NCI-H524 (cell line): ENCODE measurements around the gene LHFPL4.
"Not testable (repeated sequence)": the region's sequence is repeated elsewhere in the genome, so short reads cannot be mapped to it uniquely, and the experiment has no call there.

Experiments used
- DNase-seq, 2 experiments: peaks; one replicate each; lab custom pipeline; 2025; lab: John Stamatoyannopoulos, UW

The LHFPL4 gene

GRCh38 chr3:9536212-9536611 lies 17.4 kb downstream of the LHFPL4 start:
- no peak for DNase-seq

DNA sequence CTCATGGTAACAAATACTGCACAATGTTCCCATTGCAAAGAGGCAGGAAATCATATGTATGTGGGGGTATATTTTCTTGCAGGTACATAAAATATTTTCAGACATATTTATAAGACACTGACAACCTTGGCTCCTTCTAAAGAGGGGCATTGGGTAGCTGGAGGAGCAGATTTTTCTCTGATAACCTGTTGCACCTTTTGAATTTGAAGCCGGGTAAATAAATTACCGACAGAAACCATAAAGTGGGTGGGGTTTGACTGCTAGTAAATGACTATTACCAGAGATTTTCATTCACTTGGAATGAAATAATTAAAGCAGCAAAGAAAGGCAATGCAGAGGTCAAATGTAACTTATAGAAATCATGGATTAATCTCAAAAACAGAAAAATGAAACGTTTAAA lies 19.2 kb downstream of the LHFPL4 start:
- no peak for DNase-seq

DNA sequence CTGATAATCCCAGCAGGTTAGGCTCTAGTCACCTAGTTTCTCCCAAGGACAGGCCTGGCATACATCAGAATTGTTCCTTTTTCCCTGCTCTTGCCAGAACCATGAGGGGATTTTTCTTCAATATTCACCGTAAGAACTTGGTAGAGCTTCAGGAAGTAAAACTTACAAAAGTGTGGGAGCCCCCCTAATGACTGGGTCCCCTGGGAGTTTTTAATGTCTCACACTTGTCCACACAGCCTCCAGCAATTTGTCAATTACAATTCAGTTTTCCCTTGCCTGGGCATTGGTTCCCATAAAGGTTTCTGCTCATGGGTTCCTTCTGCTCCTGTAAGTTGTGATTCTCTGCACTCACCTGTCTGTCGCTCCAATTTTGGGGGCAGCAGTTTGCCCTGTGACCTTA lies 28.5 kb downstream of the LHFPL4 start:
- no peak for DNase-seq

GRCh38 chr3:9514956-9515355 lies 38.7 kb downstream of the LHFPL4 start:
- DNase-seq: no peak

- DNase-seq: no peak
These were observed 39.3 kb downstream of the LHFPL4 start for GRCh38 chr3:9514306-9514705.

- DNase-seq: no peak
These were observed 41.1 kb downstream of the LHFPL4 start for GRCh38 chr3:9512456-9513045.

- no peak for DNase-seq
These were observed 44.8 kb downstream of the LHFPL4 start for GRCh38 chr3:9508781-9509180.

GRCh38 chr3:9507586-9508578 lies 45.7 kb downstream of the LHFPL4 start:
- no peak for DNase-seq

DNA sequence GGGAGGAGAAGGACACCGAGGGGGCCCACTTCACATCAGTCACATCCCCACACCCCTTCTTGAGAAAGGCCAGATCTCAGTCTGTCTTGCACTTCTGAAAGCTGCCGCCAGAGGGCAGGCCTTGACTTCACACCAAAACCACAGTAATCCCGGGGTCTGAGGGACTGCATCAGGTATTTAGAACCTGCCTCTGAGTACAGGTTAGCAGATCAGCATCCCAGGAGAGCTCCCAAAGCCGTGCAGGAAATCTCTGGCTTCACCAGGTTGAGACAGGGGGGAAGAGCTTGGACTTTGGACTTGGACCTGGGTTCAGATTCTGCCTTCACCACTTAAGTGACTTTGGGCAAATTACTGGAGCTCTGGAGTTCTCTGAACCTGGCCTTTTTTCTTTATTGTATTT lies 50.3 kb downstream of the LHFPL4 start:
- peak; percentile 54 to 73 for DNase-seq

GRCh38 chr3:9501226-9501625 lies 52.4 kb downstream of the LHFPL4 start:
- DNase-seq: no peak

- peak in 1 of 2 experiments; percentile 29 for DNase-seq
These were observed 53.2 kb downstream of the LHFPL4 start for GRCh38 chr3:9500108-9501050.

DNA sequence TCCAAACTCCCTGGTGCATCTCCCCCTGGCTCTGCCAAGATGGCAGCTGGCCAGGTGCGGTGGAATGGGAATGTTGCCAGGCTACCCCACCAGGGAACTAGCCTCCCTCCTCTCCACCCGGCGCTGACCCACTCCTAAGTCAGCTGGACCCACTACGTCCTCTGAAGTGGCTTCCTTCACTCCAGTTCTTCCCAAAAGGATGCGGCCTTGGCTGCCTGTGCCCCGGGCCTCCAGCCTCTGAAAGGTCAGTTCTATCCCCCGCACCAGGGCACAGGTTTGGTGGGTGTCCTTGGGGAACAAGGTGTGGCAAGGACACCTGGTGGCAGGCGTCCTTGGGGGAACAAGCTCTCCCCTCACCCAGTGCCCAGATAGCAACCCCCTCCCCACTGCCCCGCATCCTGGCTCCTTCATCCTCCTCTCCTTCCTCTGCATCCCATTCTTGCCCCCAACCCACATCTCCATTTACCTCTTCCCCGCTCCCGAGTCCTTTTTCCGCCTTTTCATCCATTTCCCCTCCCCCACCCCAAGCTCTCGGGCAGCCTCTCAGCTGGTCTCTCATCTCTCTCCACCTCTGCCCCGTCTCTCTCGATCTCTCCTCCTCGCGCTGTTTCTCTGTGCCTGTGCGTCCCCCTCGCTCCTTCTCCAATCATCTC lies 54.0 kb downstream of the LHFPL4 start:
- DNase-seq: no peak

DNA sequence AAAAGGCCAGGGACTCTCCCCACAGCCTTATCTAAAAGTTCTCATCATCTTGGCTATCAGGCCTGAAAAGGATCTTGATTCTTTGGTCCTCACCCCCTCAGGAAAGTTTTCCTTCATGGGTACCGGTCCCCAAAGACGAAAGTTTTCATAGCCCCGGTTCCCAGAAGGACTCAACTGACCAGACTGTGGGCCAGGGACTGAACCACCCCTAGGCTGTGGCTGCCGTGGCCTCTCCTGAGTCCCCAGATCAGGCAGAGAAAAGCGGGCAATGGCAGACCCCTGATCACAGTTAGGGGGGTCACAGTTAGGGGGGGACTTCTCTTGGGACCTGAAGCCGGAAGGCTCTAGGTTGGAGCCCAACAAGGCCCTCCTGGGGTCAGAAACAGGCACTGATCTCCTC lies 54.8 kb downstream of the LHFPL4 start:
- DNase-seq: no peak

GRCh38 chr3:9497821-9498565 lies 55.6 kb downstream of the LHFPL4 start:
- DNase-seq: no peak

GRCh38 chr3:9496893-9497292 lies 56.7 kb downstream of the LHFPL4 start:
- no peak for DNase-seq

DNA sequence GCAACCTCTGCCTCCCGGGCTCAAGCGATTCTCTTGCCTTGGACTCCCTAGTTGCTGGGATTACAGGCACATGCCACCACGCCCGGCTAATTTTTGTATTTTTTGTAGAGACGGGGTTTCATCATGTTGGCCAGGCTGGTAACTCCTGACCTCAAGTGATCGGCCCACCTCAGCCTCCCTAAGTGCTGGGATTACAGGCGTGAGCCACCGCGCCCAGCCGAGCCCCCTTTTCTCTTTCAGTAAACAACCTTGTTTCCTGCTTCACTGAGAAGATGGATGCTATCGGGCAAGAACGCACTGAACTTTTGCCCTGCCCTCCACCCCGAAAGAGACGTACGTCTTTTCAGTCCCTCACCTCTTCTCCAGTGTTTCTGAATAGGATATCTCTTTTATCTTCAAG lies 59.6 kb downstream of the LHFPL4 start:
- DNase-seq: not testable (repeated sequence)

- no peak for DNase-seq
These were observed 62.1 kb downstream of the LHFPL4 start for GRCh38 chr3:9491506-9491905.

DNA sequence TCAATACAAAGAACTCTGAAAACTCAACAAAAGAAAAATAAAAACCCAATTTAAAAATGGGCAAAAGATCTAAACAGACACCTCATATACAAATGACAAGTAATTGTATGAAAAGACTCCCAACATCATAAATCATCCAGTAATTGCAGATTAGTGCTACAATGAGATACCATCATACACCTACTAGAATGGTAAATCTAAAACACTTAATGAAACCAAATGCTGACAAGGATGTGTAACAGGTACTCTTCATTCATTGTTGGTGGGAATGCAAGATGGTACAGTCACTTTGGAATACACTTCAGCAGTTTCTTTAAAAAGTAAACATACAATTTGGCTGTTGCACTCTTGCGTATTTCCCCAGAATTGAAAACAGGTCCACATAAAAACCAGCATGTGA lies 68.4 kb downstream of the LHFPL4 start:
- DNase-seq: no peak

- DNase-seq: no peak
These were observed 73.4 kb downstream of the LHFPL4 start for GRCh38 chr3:9480265-9480664.

- DNase-seq: no peak
These were observed 76.7 kb downstream of the LHFPL4 start for GRCh38 chr3:9476935-9477334.

- no peak for DNase-seq
These were observed 79.1 kb downstream of the LHFPL4 start for GRCh38 chr3:9474482-9474881.
